Hepatocyte (in vitro differentiated cells): ENCODE measurements around the gene SUCLG2.

Experiments
- CTCF ChIP-seq: fragments of 200-600 bp; sonication (generic); IDR thresholded peaks from 2 replicates; pipeline ENCODE4 v1.5.1; 2016; ENCODE audit warnings: antibody characterized with exemption, mild to moderate bottlenecking; ENCODE audit not compliant: poor library complexity
- EZH2phosphoT487 ChIP-seq: fragments of 200-600 bp; sonication (generic); IDR thresholded peaks from one replicate; pipeline ENCODE4 v1.6.1; 2018; ENCODE audit warnings: antibody characterized with exemption, mild to moderate bottlenecking, low read depth, moderate library complexity; ENCODE audit not compliant: unreplicated experiment, severe bottlenecking

- TF ChIP-seq CTCF (no peak), EZH2phosphoT487 (no peak)
Observed at GRCh38 chr3:67453628-67454027, 200.8 kb downstream of the SUCLG2 start.
